HepG2 (cell line): ENCODE data around the gene SALL2. TPM values are rescaled to one million over a fixed set of nuclear protein-coding genes. Genes with fewer than 3 reads are reported as not detected.

ENCODE experiments used
- ATAD3A ChIP-seq: sonication (generic); formaldehyde crosslinking; IDR thresholded peaks from 2 replicates; pipeline ENCODE4 v1.4.0; 2020; ENCODE audit warnings: missing genetic modification reagents
- GPN1 ChIP-seq: sonication (generic); formaldehyde crosslinking; IDR thresholded peaks from 2 replicates; pipeline ENCODE4 v1.5.1; 2020; ENCODE audit warnings: missing genetic modification reagents, borderline replicate concordance
- HIVEP1 ChIP-seq: sonication (generic); formaldehyde crosslinking; IDR thresholded peaks from 2 replicates; pipeline ENCODE4 v1.4.0; 2020; ENCODE audit warnings: mild to moderate bottlenecking, missing genetic modification reagents
- KLF13 ChIP-seq: sonication (generic); formaldehyde crosslinking; IDR thresholded peaks from 2 replicates; pipeline ENCODE4 v1.4.0; 2020; ENCODE audit warnings: mild to moderate bottlenecking, missing genetic modification reagents
- MYC ChIP-seq: sonication (generic); formaldehyde crosslinking; IDR thresholded peaks from 2 replicates; pipeline ENCODE4 v1.9.0; 2021; ENCODE audit warnings: missing genetic modification reagents, borderline replicate concordance
- NFYC ChIP-seq: IDR thresholded peaks from 2 replicates; pipeline ENCODE4 v1.6.1; 2016; ENCODE audit warnings: missing genetic modification reagents, missing compliant biosample characterization
- NR2F6 ChIP-seq, 2 experiments: IDR thresholded peaks; 2 replicates each; pipeline ENCODE4 v1.6.1; 2016; ENCODE audit warnings: antibody characterized with exemption in 1 of 2, mild to moderate bottlenecking in 1 of 2
- SUZ12 ChIP-seq: fragments of 150-350 bp; IDR thresholded peaks from 2 replicates; pipeline ENCODE4 v1.6.1; 2014; ENCODE audit warnings: low read depth, low read length
- ZBTB3 ChIP-seq: sonication (generic); formaldehyde crosslinking; IDR thresholded peaks from 2 replicates; pipeline ENCODE4 v1.4.0; 2020; ENCODE audit warnings: low read depth, mild to moderate bottlenecking, moderate library complexity, missing genetic modification reagents, borderline replicate concordance
- ZKSCAN5 ChIP-seq: sonication (generic); formaldehyde crosslinking; IDR thresholded peaks from 2 replicates; pipeline ENCODE4 v1.5.1; 2020; ENCODE audit warnings: mild to moderate bottlenecking, missing genetic modification reagents
- ZNF20 ChIP-seq: sonication (generic); formaldehyde crosslinking; IDR thresholded peaks from 2 replicates; pipeline ENCODE4 v1.4.0; 2020; ENCODE audit warnings: mild to moderate bottlenecking, moderate library complexity, missing genetic modification reagents
- ZNF234 ChIP-seq: sonication (generic); formaldehyde crosslinking; conservative IDR thresholded peaks from 2 replicates; pipeline ENCODE4 v1.5.1; 2020; ENCODE audit warnings: mild to moderate bottlenecking, missing genetic modification reagents
- ZNF329 ChIP-seq: sonication (generic); formaldehyde crosslinking; IDR thresholded peaks from 2 replicates; pipeline ENCODE4 v1.9.0; 2021; ENCODE audit warnings: low read depth, mild to moderate bottlenecking, missing genetic modification reagents
- ZSCAN9 ChIP-seq: IDR thresholded peaks from 2 replicates; pipeline ENCODE4 v1.6.1; 2016; ENCODE audit warnings: borderline replicate concordance
- polyA plus RNA-seq, 8 experiments: library from polyadenylated mRNA; depleted of rRNA in 3 of 8; stranded (reverse) in 7 of 8; unstranded in 1 of 8; fragments of >200 nt; fragmentation: Illumina TruSeq in 4 of 8; extraction: Trizol in 4 of 8; gene quantifications; 2 replicates each; pipeline versions ENCODE4 v1.2.1 to v1.2.3, GENCODE V29; 2011 to 2016; ENCODE audit warnings: low read depth in 4 of 8, missing spikeins in 1 of 8, mixed read lengths in 1 of 8; ENCODE audit not compliant: insufficient read depth in 1 of 8
- total RNA-seq, 5 experiments: library from RNA; depleted of rRNA; stranded (reverse); fragments of >200 nt; fragmentation: Illumina TruSeq; extraction: Trizol; gene quantifications; 2 replicates each; pipeline ENCODE4 v1.2.3, GENCODE V29; 2016; ENCODE audit warnings: low read depth in 1 of 5
- TF ChIP-seq, protein P1 (sequence below): sonication (generic); formaldehyde crosslinking; conservative IDR thresholded peaks from 2 replicates; pipeline ENCODE4 v1.4.0; 2020; ENCODE audit warnings: missing genetic modification reagents
- TF ChIP-seq, protein P2 (sequence below): sonication (generic); formaldehyde crosslinking; IDR thresholded peaks from 2 replicates; pipeline ENCODE4 v1.4.0; 2020; ENCODE audit warnings: missing genetic modification reagents
- TF ChIP-seq, protein P3 (sequence below): sonication (generic); formaldehyde crosslinking; IDR thresholded peaks from 2 replicates; pipeline ENCODE4 v1.4.0; 2020; ENCODE audit warnings: low read depth, mild to moderate bottlenecking, missing genetic modification reagents

Gene SALL2
- total and polyA plus RNA-seq, 2 of the 13 experiments (the other 11 are each of a cell fraction or from before 2014, with no cell fraction given), result 4.9 to 5.8 TPM

DNA sequence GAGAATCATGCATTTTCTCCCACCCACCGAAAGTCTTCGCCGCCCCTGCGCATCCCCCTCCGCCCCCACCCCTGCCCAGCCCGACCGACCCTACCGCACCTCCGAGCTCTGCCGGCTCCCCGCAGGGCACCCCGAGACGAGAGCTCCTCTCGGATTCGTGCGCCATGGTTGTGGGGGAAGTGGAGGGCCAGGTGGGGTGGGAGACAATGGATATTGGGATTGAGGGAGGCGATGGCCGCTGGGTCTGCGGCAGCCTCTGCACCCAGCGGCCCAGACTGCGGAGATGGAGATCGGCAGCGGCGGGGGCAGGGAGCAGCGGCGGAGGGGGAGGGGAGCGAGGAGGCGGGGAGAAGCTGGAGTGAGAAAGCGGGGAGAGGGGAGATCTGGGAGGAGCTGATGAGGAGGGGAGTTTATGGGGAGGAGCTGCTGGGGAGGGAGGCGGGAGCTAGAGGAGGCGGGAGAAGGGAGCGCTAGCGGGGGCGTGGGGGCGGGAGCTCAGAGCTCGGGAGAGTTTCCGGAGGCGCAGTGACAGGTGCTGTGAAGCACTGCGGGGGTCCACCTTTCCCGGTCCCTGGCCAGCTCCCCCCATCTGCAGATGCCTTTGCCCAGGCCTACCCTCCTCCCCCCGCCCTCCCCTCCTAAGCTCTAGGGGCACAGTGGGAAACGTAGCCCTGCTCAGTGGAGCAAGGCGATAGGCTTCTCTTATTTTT is at the start of gene SALL2 (continued):
- peak; percentile 34; the same call in 1 of the 2 replicates for TF ChIP-seq MYC
- no peak for TF ChIP-seq ZNF234
- no peak for TF ChIP-seq NFYC (CRISPR knock-in tag)
- no peak for TF ChIP-seq NR2F6 (IDR thresholded peaks at IDR 0.05)
- TF ChIP-seq NR2F6 (CRISPR knock-in tag; IDR thresholded peaks at IDR 0.05), result 0 out of 2 replicates have a peak, but pooled peaks have one; percentile 15
- TF ChIP-seq GPN1, result no peak
- TF ChIP-seq, protein P1, sequence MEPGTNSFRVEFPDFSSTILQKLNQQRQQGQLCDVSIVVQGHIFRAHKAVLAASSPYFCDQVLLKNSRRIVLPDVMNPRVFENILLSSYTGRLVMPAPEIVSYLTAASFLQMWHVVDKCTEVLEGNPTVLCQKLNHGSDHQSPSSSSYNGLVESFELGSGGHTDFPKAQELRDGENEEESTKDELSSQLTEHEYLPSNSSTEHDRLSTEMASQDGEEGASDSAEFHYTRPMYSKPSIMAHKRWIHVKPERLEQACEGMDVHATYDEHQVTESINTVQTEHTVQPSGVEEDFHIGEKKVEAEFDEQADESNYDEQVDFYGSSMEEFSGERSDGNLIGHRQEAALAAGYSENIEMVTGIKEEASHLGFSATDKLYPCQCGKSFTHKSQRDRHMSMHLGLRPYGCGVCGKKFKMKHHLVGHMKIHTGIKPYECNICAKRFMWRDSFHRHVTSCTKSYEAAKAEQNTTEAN (CRISPR knock-in tag), result no peak
- TF ChIP-seq ZNF20 (CRISPR knock-in tag), result no peak
- no peak for TF ChIP-seq ZNF329 (CRISPR knock-in tag)
- TF ChIP-seq, protein P2, sequence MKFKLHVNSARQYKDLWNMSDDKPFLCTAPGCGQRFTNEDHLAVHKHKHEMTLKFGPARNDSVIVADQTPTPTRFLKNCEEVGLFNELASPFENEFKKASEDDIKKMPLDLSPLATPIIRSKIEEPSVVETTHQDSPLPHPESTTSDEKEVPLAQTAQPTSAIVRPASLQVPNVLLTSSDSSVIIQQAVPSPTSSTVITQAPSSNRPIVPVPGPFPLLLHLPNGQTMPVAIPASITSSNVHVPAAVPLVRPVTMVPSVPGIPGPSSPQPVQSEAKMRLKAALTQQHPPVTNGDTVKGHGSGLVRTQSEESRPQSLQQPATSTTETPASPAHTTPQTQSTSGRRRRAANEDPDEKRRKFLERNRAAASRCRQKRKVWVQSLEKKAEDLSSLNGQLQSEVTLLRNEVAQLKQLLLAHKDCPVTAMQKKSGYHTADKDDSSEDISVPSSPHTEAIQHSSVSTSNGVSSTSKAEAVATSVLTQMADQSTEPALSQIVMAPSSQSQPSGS (CRISPR knock-in tag), result no peak
- no peak for TF ChIP-seq ATAD3A (CRISPR knock-in tag)
- no peak for TF ChIP-seq ZBTB3 (CRISPR knock-in tag)
- TF ChIP-seq, protein P3, sequence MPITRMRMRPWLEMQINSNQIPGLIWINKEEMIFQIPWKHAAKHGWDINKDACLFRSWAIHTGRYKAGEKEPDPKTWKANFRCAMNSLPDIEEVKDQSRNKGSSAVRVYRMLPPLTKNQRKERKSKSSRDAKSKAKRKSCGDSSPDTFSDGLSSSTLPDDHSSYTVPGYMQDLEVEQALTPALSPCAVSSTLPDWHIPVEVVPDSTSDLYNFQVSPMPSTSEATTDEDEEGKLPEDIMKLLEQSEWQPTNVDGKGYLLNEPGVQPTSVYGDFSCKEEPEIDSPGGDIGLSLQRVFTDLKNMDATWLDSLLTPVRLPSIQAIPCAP (CRISPR knock-in tag), result no peak
- no peak for TF ChIP-seq ZKSCAN5 (CRISPR knock-in tag)
- no peak for TF ChIP-seq KLF13 (CRISPR knock-in tag)
- TF ChIP-seq HIVEP1 (CRISPR knock-in tag), result peak; percentile 23; the same call in 1 of the 2 replicates
- TF ChIP-seq ZSCAN9 (CRISPR knock-in tag), result peak; percentile 20; the same call in 1 of the 2 replicates
- no peak for TF ChIP-seq SUZ12
